Skin epidermis (tissue), 12 donors: ENCODE measurements around the gene GPR50.

Source experiments
- H3K27ac ChIP-seq, 21 experiments: fragments of 200-600 bp; sonication (generic) in 11 of 21; one replicate each; pipeline ENCODE4 v1.5.0; 2020; ENCODE audit warnings: mild to moderate bottlenecking in 3 of 21, inconsistent platforms in 2 of 21, moderate library complexity in 2 of 21
- H3K4me3 ChIP-seq, 7 experiments: fragments of 200-600 bp; sonication (generic) in 2 of 7; one replicate each; pipeline ENCODE4 v1.5.0; 2020; ENCODE audit warnings: inconsistent platforms in 2 of 7, mild to moderate bottlenecking in 2 of 7, moderate library complexity in 1 of 7

GPR50 gene

DNA sequence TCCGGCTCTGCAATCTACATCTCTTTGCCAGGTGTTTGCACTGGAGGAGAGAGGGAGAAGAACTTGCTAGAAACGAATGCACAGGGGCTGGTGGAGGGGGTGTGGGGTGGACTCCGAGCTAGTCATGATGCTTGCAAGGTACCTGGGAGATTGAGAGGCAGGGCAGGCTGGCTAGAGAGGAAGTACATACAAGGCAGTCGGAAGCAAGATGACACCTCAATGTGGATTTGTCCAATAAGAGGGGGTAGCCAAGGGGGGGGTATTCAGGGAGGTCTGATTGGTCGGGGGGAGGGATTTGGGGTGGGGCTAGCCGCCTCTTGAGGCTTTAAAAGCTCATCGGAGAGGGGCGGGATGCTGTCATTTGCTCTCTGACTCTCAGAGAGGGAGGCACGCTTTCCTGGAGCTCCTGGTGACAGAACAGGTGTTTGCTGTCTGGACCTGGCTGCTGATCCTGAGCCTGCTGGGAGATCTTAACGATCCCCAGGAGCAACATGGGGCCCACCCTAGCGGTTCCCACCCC is at the start of gene GPR50:
Gene GPR50 (plus strand): TSS at position 354 of the 520 bp plus-strand sequence. CDS start 138 bp downstream, at position 492.
- peak within 1 kb of the TSS in 1 of 7 experiments; percentile 10 for H3K4me3 ChIP-seq
- no peak within 1 kb of the TSS for H3K27ac ChIP-seq

DNA sequence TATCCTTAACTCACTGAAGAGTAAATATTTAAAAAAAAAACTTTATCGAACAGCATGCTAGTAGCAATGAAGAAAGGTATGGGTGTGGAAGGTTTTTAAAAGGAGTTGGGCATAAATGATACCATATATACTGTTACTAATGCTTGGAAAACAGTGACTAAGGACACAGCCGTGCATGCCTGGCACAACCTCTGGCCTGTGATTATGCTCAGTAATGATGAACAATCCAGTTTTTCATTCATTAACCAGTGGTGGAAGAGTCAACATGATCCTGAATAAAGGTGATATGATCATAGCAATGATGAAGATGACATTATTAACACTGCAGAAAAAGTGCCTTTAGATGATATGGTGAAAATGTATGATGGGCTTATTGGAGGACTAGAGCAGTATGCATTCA is 43.9 kb upstream of the GPR50 start:
- H3K27ac ChIP-seq = no peak overlapping the region

DNA sequence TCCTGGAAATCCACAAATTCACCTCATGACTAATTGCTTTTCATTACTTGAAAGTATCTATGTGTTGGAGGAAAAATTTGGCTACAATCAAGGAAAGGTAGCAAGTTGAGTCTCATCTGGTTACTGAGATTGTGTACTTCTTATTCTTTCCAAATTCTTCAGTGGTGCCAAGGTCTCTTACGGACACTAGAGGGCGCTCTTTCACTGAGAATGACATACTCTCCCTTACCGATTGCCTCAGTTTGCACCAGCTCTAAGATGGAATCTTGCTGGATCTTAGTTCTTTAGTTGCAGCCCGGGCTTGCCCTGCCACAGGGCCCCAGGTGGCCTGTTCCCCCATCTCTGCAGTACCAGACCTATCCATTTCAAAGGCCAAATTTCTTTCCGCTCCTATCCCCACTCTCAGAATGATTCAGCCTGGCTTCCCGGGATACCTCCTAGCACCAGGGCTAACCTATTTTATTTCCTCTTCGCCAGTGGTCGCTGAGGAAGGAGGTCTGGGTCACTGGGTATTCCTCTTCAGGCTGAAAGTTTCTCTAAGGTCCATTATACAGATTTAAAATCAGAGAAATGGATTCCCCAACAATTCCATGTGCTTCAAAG is 24.6 kb upstream of the GPR50 start:
- H3K27ac ChIP-seq = no peak overlapping the region
- no peak overlapping the region for H3K4me3 ChIP-seq

More for the DNA sequence above, 43.9 kb upstream of the GPR50 start:
- H3K4me3 ChIP-seq = no peak overlapping the region

DNA sequence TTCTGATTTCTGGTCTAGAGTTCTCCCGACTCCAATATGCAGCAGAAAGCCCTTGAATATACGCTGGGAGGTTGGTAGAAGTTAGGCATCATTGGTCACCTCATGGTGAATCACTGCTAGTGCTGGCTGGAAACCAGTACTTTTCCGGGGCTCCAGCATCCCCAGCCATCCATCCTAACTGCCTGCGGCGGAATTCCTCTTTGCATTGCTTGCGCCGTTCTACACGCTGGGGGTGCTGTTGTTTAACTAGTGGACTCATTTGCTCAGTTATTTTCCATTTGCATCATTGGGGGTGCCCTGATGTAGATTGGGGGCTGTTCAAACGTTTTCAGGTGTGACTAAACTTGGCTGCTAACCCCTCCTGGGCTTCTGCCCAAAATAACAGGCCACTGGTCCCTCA is 23.3 kb upstream of the GPR50 start:
- no peak overlapping the region for H3K4me3 ChIP-seq

DNA sequence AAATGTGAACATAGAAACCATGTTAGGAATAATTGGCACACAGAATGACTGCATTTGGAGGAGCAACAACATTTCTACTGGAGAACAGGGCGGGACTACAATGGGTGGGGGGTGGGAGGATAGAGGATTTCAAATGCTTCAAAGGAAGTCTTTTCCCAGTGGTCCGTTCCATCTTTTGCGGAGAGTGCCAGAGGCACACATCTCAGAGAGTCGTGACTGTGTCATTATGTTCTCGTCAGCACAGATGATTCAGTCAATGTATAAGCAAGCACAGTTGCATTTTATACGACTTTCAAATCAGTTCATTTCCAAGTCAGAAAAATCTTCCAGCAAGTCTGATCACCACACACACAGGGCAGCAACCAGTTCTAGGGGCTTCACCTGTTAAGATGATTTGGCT is 22.7 kb upstream of the GPR50 start:
- H3K27ac ChIP-seq = no peak overlapping the region
- no peak overlapping the region for H3K4me3 ChIP-seq

More for the DNA sequence above, 23.3 kb upstream of the GPR50 start:
- H3K27ac ChIP-seq = no peak overlapping the region

DNA sequence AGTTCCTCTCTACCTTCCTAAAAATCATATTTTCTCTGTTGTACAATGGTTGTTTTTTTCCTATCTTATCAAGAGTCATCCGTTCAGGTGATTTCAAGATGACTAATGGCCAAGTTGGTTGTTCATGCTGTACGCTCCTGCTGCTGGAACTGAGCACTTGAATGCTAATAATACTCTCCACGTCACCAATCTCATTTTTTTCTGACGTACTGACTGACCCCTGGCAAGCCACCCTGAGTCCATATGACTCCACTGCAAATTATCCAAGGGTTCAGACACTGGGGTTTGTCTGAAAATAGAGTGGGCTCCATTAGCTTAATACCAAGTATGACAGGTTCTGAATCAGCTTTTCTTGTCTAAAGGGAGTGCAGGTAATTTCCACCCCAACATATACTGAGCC is 21.1 kb upstream of the GPR50 start:
- Histone ChIP-seq H3K27ac (no peak overlapping the region), H3K4me3 (no peak overlapping the region)

DNA sequence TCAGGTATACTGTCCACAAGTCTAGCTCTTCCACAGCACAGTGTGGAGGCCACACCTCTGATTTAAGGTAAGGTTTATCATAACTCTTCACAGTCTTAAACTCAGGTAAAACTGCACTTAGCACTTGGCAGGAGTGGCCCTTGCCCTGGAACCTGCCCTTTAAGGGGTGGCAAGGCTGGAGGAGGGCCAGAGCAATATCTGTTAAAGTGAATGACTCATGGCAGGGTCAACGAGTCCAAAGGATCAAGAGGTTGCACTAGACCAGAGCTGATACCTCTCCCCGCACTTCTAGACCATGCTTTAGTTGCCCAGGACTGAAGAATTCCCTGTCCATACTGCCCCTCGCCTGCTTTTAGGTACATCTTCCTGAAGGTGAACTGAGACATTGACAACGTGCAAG is 14.7 kb upstream of the GPR50 start:
- Histone ChIP-seq H3K27ac (no peak overlapping the region), H3K4me3 (no peak overlapping the region)

DNA sequence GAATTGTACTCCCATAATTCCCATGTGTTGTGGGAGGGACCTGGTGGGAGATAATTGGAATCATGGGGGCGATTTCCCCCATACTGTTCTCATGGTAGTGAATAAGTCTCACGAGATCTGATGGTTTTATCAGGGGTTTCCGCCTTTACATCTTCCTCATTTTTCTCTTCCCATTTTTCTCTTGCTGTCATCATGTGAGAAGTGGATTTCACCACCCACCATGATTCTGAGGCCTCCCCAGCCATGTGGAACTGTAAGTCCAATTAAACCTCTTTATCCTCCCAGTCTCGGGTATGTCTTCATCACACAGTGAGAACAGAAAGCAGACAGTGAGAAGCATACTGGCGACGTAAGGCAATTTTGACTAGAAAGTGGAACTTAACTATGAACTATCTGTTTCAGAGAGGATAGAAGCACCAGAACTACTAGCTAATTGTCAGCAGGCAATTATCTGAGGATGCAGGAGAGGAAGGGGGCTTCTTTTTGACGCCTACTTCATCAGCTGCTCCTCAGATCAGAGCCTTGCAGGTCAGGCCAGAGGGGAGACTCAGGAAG is 8.5 kb upstream of the GPR50 start:
- H3K4me3 ChIP-seq = no peak overlapping the region

DNA sequence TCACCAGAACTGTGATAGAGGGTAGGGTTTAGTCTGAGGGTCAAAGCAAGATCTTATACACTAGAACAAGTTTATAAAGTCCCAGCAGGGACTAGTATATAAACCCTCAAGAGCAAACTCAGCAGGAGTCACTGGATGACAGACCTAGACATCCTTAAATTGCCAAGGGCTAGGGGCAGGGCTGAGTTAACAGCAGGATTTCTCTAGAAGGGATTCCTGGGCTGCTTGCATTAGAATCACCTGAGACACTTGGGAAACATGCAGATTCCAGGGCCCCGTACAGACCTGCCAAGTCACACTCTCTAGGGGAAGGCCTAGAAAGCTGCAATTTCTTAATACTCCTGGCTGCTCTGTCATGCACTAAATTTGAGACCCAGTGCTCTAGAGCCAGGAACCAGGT is 6.6 kb upstream of the GPR50 start:
- no peak overlapping the region for H3K4me3 ChIP-seq
- no peak overlapping the region for H3K27ac ChIP-seq

More for the DNA sequence above, 8.5 kb upstream of the GPR50 start:
- no peak overlapping the region for H3K27ac ChIP-seq

DNA sequence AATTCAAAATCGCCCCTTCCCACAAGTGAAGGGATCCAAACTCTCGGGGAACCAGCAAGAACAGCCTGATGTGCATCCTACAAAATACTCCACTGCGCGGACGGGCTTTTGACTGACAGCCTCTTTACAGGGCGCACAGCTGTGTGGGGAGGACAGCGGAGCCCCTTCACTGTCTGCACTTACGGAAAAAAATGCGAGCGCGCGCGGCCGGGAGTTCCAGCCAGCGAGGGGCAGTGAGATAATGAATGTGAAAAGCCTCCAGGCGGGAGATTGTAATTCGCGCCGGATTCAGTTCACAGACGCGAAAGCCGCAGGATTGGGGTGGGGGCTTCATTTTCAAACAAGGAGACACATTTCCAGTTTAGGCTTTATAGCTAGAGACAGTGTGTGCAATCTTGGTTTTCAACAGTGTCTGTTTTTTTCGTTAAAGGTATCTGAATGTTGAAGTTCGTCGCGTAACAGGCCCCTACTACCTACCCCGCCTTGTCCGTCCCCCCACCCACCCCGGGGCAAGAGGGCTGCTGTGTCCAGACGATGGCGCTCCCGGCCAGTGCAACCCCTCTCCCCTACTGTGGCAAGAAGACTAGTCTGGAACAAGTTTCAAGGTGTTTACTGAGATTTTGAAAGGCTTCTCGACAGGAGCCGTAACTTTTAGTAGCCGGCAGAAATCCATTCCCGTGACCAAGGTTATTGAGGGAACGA is 1.7 kb upstream of the GPR50 start:
- no peak overlapping the region for H3K4me3 ChIP-seq
- H3K27ac ChIP-seq = no peak overlapping the region

DNA sequence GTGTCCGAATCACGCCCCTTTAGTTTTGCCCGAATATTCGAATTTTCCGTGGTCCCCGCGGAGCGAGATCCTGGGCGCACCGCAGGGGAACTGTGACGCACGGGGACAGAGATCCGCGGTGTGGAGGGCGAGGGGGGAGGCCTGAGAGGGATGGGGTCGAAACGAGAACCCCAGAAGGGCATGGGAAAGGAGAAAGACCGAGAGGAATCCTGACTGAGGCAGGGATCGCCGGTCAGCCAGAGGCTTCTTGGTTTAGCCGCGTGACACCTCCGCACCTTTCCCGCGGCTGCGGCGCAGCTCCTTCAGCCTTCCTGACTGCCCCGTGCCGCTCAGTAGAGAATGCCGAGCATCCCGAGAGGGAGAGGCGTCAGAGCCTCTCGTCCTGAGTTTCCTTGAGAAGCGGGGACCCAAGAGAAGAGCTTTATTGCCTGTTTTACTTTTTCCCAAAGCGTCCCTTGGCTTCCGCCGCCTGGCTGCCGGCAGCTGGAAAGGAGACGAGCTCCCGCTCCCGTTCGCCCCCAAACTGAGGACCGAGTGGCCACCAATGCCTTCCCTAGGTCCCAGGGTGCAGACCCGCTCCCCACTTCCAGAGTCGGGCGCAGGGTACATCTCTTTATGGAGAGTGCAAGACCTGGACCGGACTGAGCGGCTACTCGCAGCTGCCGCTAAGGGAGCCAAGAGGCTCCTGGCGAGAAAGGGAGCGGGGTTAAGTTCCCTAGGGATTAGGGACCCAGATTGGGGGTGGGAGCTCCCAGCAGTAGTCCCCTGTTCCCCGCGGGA is 911 bp upstream of the GPR50 start:
- Histone ChIP-seq H3K27ac (no peak overlapping the region), H3K4me3 (no peak overlapping the region)

DNA sequence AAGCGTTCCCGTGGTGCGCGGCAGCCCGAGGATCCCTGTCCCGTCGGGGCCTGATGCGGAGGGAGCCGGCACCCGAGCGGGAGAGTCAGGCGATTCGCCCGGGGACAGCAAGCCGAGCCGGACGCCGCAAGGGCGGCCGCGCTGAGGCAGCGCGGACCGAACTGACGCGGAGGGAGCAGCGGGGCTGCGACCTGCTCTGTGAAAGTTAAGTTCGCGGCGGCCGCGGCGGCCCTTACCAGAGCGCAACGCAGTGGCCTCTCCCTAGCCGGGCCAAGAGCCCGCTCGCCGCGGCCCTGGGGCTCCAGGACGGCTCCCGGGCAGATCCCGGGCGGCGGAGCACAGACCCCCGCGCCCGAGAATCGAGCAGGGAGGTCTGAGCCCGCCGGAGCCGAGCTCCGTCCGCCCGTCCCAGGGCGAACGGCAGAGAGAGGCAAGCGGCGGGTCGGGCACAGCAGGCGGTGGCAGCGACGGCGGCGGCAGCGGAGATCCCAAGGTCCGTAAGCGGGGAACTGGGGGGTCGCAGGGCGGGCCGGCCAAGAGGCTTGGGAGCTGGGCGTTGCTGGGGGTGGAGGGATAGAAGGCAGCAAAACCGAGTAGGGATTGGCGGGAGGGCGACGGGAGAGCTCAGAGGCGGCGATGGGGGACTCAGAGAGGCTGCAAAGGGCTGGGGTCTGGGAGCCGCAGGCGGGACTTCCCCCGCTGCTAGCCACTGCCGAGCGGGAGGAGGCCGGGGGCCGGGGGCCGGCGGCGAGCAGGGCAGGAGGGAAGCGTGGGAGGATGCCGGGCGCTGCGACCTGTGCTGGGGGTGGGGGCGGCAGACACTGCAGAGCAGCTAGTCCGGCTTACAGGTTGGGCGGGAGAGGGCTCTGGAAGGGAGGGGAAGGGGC is 1.0 kb downstream of the GPR50 start:
- Histone ChIP-seq H3K4me3 (peak overlapping the region in 1 of 7 experiments; percentile 10), H3K27ac (no peak overlapping the region)

DNA sequence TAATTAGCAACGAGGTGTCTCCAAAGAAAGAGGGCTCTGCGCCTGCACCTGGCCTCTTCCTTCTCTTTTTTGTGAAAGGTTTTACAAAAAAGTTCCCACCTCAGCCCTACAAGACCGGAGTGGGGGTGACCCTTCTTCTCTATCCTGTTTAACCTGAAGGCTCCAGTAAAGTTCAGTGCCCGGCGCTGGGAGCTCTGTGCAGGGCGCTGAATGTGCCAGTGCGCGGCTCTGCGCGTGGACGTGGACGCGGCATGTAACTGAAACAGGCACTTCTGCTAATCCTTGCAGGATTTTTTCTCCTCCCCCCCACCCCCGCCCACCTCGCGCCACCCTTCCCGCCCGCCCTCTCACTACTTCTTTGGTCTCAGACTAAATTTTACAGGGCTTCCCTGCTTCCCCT is 2.4 kb downstream of the GPR50 start:
- no peak overlapping the region for H3K27ac ChIP-seq
- no peak overlapping the region for H3K4me3 ChIP-seq

DNA sequence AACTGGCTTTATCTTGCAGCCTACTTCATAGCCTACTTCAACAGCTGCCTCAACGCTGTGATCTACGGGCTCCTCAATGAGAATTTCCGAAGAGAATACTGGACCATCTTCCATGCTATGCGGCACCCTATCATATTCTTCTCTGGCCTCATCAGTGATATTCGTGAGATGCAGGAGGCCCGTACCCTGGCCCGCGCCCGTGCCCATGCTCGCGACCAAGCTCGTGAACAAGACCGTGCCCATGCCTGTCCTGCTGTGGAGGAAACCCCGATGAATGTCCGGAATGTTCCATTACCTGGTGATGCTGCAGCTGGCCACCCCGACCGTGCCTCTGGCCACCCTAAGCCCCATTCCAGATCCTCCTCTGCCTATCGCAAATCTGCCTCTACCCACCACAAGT is 4.0 kb downstream of the GPR50 start:
- H3K27ac ChIP-seq = no peak overlapping the region
- no peak overlapping the region for H3K4me3 ChIP-seq

DNA sequence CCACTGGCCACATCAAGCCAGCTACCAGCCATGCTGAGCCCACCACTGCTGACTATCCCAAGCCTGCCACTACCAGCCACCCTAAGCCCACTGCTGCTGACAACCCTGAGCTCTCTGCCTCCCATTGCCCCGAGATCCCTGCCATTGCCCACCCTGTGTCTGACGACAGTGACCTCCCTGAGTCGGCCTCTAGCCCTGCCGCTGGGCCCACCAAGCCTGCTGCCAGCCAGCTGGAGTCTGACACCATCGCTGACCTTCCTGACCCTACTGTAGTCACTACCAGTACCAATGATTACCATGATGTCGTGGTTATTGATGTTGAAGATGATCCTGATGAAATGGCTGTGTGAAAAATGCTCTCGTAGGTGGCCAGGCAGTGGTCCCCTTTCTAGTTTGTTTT is 4.7 kb downstream of the GPR50 start:
- Histone ChIP-seq H3K27ac (no peak overlapping the region), H3K4me3 (no peak overlapping the region)

DNA sequence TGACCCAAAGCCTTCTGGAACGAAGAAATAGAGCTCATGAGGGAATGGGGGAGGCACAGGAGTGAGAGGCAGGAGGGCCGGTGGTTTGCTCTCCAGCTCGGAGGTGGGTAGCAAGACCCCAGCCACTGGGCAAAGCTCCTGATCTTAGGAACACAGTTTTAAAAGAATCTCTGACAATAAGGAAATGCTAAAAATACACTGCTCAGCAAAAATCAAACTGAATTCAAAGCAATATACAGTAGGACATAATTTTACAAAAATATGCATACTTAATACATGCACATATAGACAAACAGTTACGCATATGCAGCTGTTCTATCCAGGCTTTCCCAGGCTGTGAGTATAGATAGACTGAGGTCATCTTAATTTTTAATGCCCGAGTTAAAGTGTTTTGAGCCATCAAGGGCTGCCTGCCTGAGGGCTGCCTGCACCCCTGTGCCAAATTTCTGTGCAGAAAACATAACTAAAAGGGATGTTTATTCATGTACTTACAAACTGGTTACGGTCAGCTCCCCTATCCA is 6.9 kb downstream of the GPR50 start:
- H3K27ac ChIP-seq = no peak overlapping the region
- H3K4me3 ChIP-seq = no peak overlapping the region

DNA sequence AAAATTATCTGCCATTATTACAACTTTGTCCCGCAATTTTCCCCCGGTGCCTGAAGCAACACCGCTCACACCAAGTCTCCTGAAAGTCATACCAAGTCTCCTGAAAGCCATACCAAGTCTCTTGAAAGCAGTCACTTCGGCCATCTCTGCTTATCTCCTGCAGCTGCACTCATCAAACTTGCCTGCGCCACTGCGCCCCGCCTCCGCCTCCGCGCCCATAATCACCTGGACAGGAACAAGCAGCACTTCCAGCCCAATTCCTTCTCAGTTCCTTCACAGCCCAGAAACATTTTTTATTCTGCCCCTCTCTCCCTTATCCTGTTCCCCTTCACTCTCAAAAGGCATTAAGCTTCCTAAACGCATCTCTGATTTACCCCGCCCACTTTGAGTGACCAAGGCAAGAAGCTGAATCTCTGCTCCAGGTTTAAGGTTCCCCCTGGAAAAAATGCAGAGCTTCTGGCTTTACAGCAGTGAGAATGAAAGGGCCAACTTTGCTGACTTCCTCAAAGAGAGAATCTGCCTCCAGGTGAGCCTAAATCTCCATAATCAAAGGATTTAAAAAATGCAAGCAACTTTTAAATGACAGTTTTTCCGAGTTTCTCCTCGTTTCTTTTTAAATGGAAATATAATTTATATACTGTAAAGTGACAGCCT is 7.7 kb downstream of the GPR50 start:
- no peak overlapping the region for H3K27ac ChIP-seq

DNA sequence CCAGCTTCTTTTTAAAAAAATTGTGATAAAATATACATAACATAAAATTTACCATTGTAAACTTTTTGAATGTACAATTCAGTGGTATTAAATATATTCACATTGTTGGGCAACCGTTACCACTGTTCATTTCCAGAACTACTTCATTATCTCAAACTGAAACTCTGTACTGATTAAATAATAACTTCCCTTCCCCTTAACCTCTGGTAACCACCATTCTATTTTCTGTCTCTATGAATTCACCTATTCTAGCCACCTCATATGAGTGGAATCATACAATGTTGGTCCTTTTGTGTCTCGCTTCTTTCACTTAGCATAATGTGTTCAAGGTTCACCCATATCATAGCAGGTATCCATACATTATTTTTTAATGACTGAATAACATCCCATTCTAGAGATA is 8.3 kb downstream of the GPR50 start:
- no peak overlapping the region for H3K4me3 ChIP-seq
- no peak overlapping the region for H3K27ac ChIP-seq

More for the DNA sequence above, 7.7 kb downstream of the GPR50 start:
- H3K4me3 ChIP-seq = no peak overlapping the region

DNA sequence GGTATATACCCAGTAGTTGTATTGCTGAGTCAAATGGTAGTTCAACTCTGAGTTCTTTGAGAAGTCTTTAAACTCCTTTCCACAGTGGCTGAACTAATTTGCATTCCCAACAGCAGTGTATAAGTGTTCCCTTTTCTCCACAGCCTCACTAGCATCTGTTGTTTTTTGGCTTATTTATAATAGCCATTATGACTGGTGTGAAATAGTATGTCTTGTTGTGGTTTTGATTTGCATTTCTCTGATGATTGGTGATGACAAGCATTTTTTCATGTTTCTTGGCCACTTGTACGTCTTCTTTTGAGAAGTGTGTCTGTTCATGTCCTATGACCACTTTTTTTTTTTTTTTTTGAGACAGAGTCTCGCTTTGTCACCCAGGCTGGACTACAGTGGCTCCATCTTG is 30.5 kb downstream of the GPR50 start:
- H3K4me3 ChIP-seq = no peak overlapping the region
- no peak overlapping the region for H3K27ac ChIP-seq
